GM12872 (cell line): Measurements from ENCODE around the gene TMX1.

ENCODE experiments used
- CTCF ChIP-seq: IDR thresholded peaks from 3 replicates; pipeline ENCODE4 v1.5.1; 2011; ENCODE audit warnings: low read depth, mild to moderate bottlenecking, low read length, moderate library complexity; ENCODE audit not compliant: insufficient read depth

TMX1 gene

GRCh38 chr14:51304941-51305340 is 64.9 kb downstream of the TMX1 start:
- TF ChIP-seq CTCF: no peak

- no peak for TF ChIP-seq CTCF
Observed at GRCh38 chr14:51305751-51306150, 65.7 kb downstream of the TMX1 start.
